GM12892 (cell line): ENCODE data around the gene RRAS.
A peak's percentile ranks its signal among the peaks of the same experiment; 100 is the strongest.
"Not testable (repeated sequence)": the region's sequence is repeated elsewhere in the genome, so short reads cannot be mapped to it uniquely, and the experiment has no call there.

Experiments
- DNase-seq: peaks from one replicate; pipeline ENCODE4 v3.0.0; 2011; ENCODE audit not compliant: insufficient read length
- FAIRE-seq: peaks from 2 replicates; lab custom pipeline; 2011; peaks lifted over from hg19 to GRCh38; lab: Jason Lieb, UNC
- POLR2A ChIP-seq: IDR thresholded peaks from 2 replicates; pipeline ENCODE4 v1.6.1; 2011; ENCODE audit warnings: low read depth, low read length, control low read depth
- POLR2AphosphoS5 ChIP-seq: IDR thresholded peaks from 2 replicates; pipeline ENCODE4 v1.6.1; 2011; ENCODE audit warnings: low read depth, low read length, control low read depth
- TAF1 ChIP-seq: IDR thresholded peaks from 2 replicates; pipeline ENCODE4 v1.6.1; 2011; ENCODE audit warnings: low read depth, mild to moderate bottlenecking, control low read depth, low read length, borderline replicate concordance

RRAS gene

DNA sequence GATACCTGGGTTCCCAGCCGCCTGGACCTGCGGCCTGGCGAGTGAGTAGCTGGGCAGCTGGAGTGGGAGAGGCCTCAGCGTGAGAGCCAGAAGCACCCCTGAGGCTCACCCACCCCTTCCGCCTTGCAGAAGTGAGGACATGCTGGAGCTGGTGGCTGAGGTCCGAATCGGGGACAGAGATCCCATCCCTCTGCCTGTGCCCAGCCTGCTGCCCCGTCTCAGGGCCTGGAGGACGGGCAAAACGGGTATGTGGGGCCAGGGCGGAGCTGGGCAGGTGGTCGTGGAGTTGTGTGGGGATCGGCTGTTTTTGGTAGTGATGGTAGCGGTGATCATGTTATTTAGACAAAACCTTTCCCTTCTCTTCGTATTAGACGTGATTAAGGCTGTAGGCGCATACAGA is 6.6 kb upstream of the RRAS start:
- no peak for TF ChIP-seq TAF1
- no peak for TF ChIP-seq POLR2A
- no peak for TF ChIP-seq POLR2AphosphoS5
- DNase-seq (no peak), FAIRE-seq (no peak)

DNA sequence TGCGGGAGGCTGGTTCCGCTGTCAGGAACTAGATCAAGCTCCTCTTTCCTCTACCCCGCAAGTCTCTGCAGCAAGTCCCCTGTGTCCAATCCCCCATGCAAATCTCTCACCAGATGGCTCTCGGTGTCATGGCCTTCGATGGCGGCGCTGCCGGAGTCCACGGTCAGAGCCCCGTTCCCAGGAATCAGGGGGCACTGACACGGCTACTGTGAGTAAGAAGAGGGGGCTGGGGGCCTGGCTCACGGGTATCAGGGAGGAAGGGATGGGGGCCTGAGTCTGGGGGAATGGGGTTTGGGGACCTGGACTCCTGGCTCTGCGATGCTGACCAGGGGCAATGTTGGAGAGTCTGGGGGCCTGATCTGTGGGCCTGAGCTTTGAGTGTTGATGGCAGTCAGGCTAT is 6.1 kb upstream of the RRAS start:
- no peak for FAIRE-seq
- no peak for TF ChIP-seq TAF1
- no peak for TF ChIP-seq POLR2AphosphoS5
- TF ChIP-seq POLR2A: no peak
- DNase-seq: no peak

DNA sequence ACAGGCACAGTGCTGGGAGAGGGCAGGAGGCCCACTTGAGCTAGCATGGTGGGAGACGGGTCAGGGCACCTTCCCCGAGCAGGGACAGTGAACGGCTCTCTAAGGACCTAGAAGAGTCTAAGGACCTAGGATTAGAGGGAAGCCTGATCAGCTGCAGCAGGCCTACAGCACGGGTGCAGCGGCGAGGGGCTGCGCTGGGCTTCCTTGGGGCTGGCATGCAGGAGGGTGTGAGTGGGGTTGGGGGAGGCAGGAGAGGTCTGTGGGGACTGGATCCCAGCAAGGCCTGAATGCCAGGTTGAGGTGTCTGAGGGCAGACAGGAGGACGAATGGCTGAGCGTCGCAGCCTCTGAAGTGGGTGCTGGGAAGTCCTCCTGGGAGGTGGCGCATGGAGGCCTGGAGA is 5.6 kb upstream of the RRAS start:
- TF ChIP-seq POLR2A: no peak
- TF ChIP-seq TAF1: no peak
- FAIRE-seq (no peak), DNase-seq (no peak)

GRCh38 chr19:49643466-49643865 is 3.5 kb upstream of the RRAS start:
- DNase-seq (no peak), FAIRE-seq (peak; percentile 38)
- TF ChIP-seq POLR2AphosphoS5: no peak
- TF ChIP-seq POLR2A: no peak
- no peak for TF ChIP-seq TAF1

GRCh38 chr19:49642492-49643035 is 2.6 kb upstream of the RRAS start:
- FAIRE-seq: peak; percentile 72
- DNase-seq: no peak
- TF ChIP-seq TAF1 (no peak), POLR2AphosphoS5 (no peak), POLR2A (no peak)

DNA sequence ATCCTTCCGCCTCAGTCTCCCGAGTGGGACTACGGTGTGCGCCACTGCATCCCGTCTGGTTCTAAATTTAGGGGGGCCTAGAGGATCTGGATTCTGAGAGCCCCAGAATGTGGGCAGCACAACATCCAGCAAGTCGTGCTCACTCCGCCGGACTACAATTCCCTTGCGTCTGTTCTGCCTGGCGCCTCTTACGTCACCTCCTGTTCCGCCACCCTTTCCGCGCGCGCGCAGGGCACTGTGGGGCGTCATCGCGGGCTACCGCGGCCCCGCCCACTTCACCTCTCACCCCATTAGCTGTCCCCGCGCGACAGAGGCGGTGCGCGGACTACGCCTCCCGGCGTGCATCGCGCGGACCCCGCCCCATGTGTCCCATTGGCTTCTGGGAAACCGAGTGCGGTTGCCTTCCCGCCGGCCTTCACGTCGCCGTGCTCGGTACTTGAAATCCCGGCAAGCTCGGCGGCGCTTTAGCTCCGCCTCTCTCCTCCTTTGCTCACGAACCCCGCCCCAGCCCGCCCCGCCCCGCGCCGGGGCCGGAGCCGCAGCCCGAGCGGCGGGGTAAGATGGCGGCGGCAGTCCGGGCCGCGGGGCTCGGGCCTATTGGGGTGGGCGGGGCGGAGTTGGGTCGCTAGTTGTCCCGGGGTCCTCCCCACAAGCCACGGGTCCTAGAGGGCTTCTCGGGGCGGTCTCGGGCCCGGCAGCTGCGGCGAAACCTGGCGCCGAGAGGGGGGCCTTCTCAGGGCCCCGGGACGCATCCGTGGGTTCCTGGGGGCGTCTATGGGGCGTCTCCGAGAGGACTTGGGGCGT is 1.9 kb upstream of the RRAS start, which contains the start of gene SCAF1:
Gene SCAF1 (plus strand): TSS at position 522 of the 804 bp plus-strand sequence. CDS start 2,818 bp downstream, outside the sequence.
- peak; percentile 24; the same call in 1 of the 2 replicates for TF ChIP-seq TAF1
- no peak for TF ChIP-seq POLR2AphosphoS5
- TF ChIP-seq POLR2A: peak; percentile 46; the same call in 1 of the 2 replicates
- DNase-seq (peak; percentile 94), FAIRE-seq (peak; percentile 99)

GRCh38 chr19:49639401-49640112 is 386 bp downstream of the RRAS start:
- DNase-seq (no peak), FAIRE-seq (no peak)
- TF ChIP-seq POLR2AphosphoS5: no peak
- TF ChIP-seq TAF1: no peak
- TF ChIP-seq POLR2A: no peak

DNA sequence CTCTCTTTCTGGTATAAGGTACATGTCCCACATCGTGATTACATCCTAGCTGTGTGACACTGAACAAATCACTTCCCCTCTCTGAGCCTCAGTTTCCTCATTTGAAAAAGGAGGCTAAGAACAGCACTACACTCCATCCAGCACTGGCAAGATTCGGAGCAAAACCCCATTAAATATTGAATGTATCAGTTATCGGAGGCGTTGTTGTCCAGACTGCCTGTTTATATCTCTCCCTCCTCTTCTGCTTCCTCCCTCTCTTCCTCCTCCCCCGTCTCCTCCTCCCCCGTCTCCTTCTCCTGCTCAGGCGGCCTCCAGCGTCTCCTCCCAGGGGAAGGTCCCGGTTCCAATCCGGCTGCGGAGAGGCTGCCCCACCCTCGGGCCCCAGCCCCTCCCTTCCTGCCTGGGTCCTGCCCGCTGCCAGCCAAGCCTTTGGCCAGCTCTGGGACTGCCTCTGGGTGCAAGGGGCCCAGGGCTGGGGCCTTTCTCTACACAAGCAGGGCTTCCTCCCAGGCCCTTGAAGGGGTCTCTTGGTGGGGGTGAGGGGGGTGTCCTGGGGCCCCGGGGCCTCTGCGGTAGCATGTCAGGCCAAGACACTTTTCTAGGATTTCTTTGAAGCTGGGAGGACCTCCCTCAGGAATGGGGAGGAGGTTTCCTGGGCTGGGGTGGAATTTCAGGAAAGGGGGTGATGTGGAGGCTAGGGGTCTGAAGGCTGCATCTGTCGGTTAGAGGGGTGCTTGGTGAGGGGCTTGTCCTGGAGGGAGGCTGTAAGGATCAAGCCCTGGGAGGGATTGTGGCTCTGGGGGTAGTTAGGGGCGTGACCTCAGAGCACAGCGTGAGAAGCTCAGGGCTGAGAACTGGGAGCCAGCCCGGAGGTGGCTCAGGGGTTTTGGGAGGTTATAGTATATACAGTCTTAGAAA is 1.9 kb downstream of the RRAS start:
- no peak for DNase-seq
- no peak for FAIRE-seq
- TF ChIP-seq TAF1: no peak

DNA sequence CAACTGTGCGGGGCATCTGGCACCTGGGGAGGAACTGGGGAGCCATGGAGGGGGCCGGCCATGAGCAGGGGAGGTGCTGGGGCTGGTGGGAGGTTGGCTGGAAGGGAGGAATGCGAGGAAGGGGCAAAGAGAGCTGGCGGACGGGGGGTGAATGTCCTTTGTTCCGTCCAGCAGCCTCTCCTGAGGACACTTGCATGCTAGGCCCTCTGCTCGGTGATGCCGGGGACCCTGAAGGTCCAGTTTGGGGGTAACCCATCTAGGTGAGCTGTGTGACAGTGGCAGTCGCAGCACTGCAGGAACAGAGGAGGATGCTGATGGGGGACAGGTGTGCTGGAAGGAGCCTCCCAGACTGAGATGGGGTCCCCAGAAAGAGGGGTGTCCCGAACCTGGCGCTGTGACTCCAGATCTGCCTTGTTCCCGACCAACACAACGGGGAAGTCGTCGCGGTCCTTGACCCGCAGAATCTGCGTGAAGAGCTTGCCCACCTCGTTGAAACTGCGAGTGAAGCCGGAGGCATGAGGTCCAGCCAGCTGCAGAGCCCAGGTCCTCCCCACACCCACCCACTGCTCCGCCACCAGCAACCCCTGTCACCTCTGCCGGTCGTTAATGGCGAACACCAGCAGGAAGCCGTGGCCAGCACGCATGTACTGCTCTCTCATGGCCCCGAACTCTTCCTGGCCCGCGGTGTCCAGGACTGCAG is 3.6 kb downstream of the RRAS start:
- no peak for DNase-seq
- no peak for FAIRE-seq
- TF ChIP-seq POLR2AphosphoS5: no peak
- TF ChIP-seq POLR2A: no peak
- no peak for TF ChIP-seq TAF1

- DNase-seq: no peak
Observed at GRCh38 chr19:49635530-49636232, 4.3 kb downstream of the RRAS start.

DNA sequence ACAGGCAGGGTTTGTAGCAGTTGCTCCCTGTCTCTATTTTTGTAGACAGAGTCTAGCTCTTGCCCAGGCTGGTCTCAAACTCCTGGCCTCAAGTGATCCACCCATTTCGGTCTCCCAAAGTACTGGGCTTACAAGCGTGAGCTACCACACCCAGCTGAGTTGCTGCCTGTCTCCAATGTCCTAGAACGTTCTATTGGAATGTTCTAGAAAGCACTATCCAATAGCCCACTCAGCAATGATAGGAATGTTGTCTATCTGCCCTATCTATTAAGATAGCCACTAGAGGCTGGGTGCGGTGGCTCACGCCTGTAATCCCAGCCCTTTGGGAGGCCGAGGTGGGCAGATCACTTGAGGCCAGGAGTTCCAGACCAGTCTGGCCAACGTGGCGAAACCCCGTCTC is 6.7 kb downstream of the RRAS start:
- not testable (repeated sequence) for DNase-seq, FAIRE-seq

More at GRCh38 chr19:49635530-49636232, 4.3 kb downstream of the RRAS start:
- no peak for FAIRE-seq
- TF ChIP-seq TAF1: no peak
- TF ChIP-seq POLR2AphosphoS5: no peak
- no peak for TF ChIP-seq POLR2A
